ENCODE measurements around the gene IRX3.

GRCh38 chr16:54269461-54269860, 17.1 kb downstream of the IRX3 start:
- TF ChIP-seq POLR2A (IDR thresholded peaks at IDR 0.05; ENCODE audit: low read depth, low read length), result no peak
- no peak for TF ChIP-seq POLR2AphosphoS5 (IDR thresholded peaks at IDR 0.05; ENCODE audit: low read depth, low read length)
- TF ChIP-seq TAF1 (IDR thresholded peaks at IDR 0.05; ENCODE audit: borderline replicate concordance, low read depth, low read length), result no peak
